ENCODE data around the gene TEAD1. TPM values are rescaled to one million over a fixed set of nuclear protein-coding genes. Genes with fewer than 3 reads are reported as not detected.

Gene TEAD1
- total RNA-seq, 4 donors from 2014 or later, result 46.1 to 175 (median 126) TPM

GRCh38 chr11:12677131-12677530, 2.9 kb downstream of the TEAD1 start:
- DNase-seq (no peak), ATAC-seq (no peak)
- no peaks in the 10 kb centered on the region for H3K9me3 ChIP-seq
- H3K27me3 ChIP-seq, result no peaks in the 10 kb centered on the region
- H3K4me1 ChIP-seq, result peaks cover 59 to 60% of the 10 kb centered on the region in 2 donors
- in situ Hi-C loops (cut with MboI; ENCODE audit: low sequenced_read_pairs in 4 of 4) (loop anchor here (5.0 to 25.0 kb wide), 6 partner anchors 135 to 615 kb away; no protein-coding TSS in a partner anchor), intact Hi-C loops (cut with DNase I; ENCODE audit: low total_unique reads) (loop anchor here (2.0 to 10.0 kb wide), 4 partner anchors 142 to 658 kb away; no protein-coding TSS in a partner anchor)
- H3K4me3 ChIP-seq, result peak overlapping the region; percentile 56 to 74 (median 70)
- no peaks in the 10 kb centered on the region for H3K36me3 ChIP-seq
- peak overlapping the region; percentile 83 to 96 (median 91) for H3K27ac ChIP-seq
- TF ChIP-seq POLR2A (IDR thresholded peaks at IDR 0.05), result peak in 1 of 2 donors; percentile 20
- TF ChIP-seq, protein P1, sequence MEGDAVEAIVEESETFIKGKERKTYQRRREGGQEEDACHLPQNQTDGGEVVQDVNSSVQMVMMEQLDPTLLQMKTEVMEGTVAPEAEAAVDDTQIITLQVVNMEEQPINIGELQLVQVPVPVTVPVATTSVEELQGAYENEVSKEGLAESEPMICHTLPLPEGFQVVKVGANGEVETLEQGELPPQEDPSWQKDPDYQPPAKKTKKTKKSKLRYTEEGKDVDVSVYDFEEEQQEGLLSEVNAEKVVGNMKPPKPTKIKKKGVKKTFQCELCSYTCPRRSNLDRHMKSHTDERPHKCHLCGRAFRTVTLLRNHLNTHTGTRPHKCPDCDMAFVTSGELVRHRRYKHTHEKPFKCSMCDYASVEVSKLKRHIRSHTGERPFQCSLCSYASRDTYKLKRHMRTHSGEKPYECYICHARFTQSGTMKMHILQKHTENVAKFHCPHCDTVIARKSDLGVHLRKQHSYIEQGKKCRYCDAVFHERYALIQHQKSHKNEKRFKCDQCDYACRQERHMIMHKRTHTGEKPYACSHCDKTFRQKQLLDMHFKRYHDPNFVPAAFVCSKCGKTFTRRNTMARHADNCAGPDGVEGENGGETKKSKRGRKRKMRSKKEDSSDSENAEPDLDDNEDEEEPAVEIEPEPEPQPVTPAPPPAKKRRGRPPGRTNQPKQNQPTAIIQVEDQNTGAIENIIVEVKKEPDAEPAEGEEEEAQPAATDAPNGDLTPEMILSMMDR (IDR thresholded peaks at IDR 0.05 in 4 of 5, conservative IDR thresholded peaks at IDR 0.05 in 1 of 5), result no peak

GRCh38 chr11:12678092-12678491, 3.9 kb downstream of the TEAD1 start:
- DNase-seq (no peak), ATAC-seq (no peak)
- no peaks in the 10 kb centered on the region for H3K9me3 ChIP-seq
- H3K4me3 ChIP-seq, result peak overlapping the region; percentile 9 to 71 (median 62)
- in situ Hi-C loops (cut with MboI; ENCODE audit: low sequenced_read_pairs in 4 of 4), result loop anchor here (5.0 to 25.0 kb wide), 6 partner anchors 134 to 616 kb away; no protein-coding TSS in a partner anchor
- no peak for TF ChIP-seq POLR2A (IDR thresholded peaks at IDR 0.05)
- TF ChIP-seq, protein P1 (IDR thresholded peaks at IDR 0.05 in 4 of 5, conservative IDR thresholded peaks at IDR 0.05 in 1 of 5), result no peak
- intact Hi-C loops (cut with DNase I; ENCODE audit: low total_unique reads), result loop anchor here (10.0 kb wide), 2 partner anchors 603 to 657 kb away; no protein-coding TSS in a partner anchor
- H3K27ac ChIP-seq, result peak overlapping the region; percentile 83 to 96 (median 91)
- H3K4me1 ChIP-seq, result peaks cover 68 to 69% of the 10 kb centered on the region in 2 donors
- H3K27me3 ChIP-seq, result no peaks in the 10 kb centered on the region
- H3K36me3 ChIP-seq, result no peaks in the 10 kb centered on the region

- in situ Hi-C loops (cut with MboI; ENCODE audit: low sequenced_read_pairs in 4 of 4), result loop anchor here (5.0 to 25.0 kb wide), 6 partner anchors 133 to 617 kb away; no protein-coding TSS in a partner anchor
- no peak overlapping the region for H3K4me3 ChIP-seq
- no peaks in the 10 kb centered on the region for H3K36me3 ChIP-seq
- ATAC-seq (no peak), DNase-seq (no peak)
- intact Hi-C loops (cut with DNase I; ENCODE audit: low total_unique reads), result loop anchor here (10.0 kb wide), 2 partner anchors 604 to 656 kb away; no protein-coding TSS in a partner anchor
- no peaks in the 10 kb centered on the region for H3K27me3 ChIP-seq
- H3K4me1 ChIP-seq, result peaks cover 77 to 78% of the 10 kb centered on the region in 2 donors
- peak overlapping the region; percentile 83 to 96 (median 91) for H3K27ac ChIP-seq
- no peak for TF ChIP-seq POLR2A (IDR thresholded peaks at IDR 0.05)
- TF ChIP-seq, protein P1 (IDR thresholded peaks at IDR 0.05 in 4 of 5, conservative IDR thresholded peaks at IDR 0.05 in 1 of 5), result no peak
- no peaks in the 10 kb centered on the region for H3K9me3 ChIP-seq
These were observed 4.8 kb downstream of the TEAD1 start for GRCh38 chr11:12678991-12679390.

DNA sequence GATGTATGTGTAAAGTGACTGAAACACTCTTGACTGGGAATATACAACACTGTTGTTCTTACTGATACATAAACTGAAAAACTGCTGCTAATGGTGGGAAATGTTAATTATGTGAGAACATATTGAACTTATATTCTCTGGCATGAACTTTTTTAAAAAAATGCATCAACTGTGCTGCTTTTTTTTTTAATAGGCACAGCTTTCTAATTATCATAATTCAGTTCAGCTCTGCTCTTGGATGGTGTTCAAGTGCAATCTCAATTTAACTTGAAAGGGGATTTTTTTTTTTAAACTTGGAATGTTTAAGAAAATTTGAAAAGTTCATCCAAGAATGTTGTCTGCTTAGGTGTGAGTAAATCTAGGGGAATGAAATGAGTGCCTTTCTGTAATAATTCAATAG, 5.2 kb downstream of the TEAD1 start:
- no peaks in the 10 kb centered on the region for H3K36me3 ChIP-seq
- in situ Hi-C loops (cut with MboI; ENCODE audit: low sequenced_read_pairs in 4 of 4), result loop anchor here (5.0 to 25.0 kb wide), 6 partner anchors 133 to 617 kb away; no protein-coding TSS in a partner anchor
- H3K9me3 ChIP-seq, result no peaks in the 10 kb centered on the region
- TF ChIP-seq, protein P1 (IDR thresholded peaks at IDR 0.05 in 4 of 5, conservative IDR thresholded peaks at IDR 0.05 in 1 of 5), result no peak
- no peak for TF ChIP-seq POLR2A (IDR thresholded peaks at IDR 0.05)
- DNase-seq (no peak), ATAC-seq (no peak)
- intact Hi-C loops (cut with DNase I; ENCODE audit: low total_unique reads), result loop anchor here (10.0 kb wide), 2 partner anchors 605 to 655 kb away; no protein-coding TSS in a partner anchor
- no peak overlapping the region for H3K4me3 ChIP-seq
- no peaks in the 10 kb centered on the region for H3K27me3 ChIP-seq
- peaks cover 82 to 83% of the 10 kb centered on the region in 2 donors for H3K4me1 ChIP-seq
- peak overlapping the region; percentile 83 to 96 (median 91) for H3K27ac ChIP-seq

Measured in gastrocnemius medialis (tissue), 4 donors.